ENCODE results near the gene EML3. TPM values are rescaled to one million over a fixed set of nuclear protein-coding genes. Genes with fewer than 3 reads are reported as not detected.

The EML3 gene
- total and polyA plus RNA-seq, 2 of the 13 experiments (the other 11 are each of a cell fraction or from before 2014, with no cell fraction given), result 10.6 to 12.3 TPM

DNA sequence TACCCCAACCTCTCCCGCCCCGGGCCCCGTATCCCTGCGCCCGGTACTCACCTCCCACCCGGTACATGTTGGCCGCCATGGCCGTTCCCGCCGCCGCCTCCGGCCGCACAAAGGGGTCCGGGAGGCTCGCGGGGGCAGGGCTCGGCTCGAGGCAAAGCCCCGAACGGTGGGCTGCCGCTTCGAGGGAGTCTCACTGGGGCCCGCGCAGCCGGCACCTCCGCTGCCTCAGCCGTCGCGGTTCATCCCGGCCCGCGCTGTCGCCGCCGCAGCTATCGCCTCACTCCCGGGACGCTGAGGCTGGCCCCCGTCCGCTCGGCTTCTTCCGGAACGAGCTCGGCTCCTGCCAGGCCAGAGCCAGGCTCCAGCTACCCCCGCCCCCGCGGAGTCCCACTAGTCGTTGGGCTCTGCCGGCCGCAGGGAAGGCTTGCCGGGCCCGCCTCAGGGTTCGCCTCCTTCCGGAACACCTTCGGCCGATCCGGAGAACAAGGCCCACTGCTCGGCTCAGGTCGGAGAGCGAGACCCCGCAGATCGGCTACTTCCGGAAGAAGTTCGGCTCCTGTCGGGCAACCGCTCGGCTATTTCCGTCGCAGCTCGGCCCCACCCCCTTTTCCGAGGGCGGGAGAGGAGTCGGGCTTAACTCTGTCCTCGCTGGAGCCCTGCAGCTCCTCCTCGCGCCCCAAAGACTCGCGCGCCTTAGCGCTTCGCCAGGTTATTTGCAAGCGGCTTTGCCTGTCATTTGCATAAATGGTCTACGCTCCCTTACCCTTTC is 11.0 kb downstream of the EML3 start, which contains the start of gene MTA2 (continued):
- TF ChIP-seq HNF4A (CRISPR knock-in tag; IDR thresholded peaks at IDR 0.05) (no peak), TFE3 (CRISPR knock-in tag; IDR thresholded peaks at IDR 0.05) (no peak; the same call in 1 of the 2 replicates), ARNTL (CRISPR knock-in tag; IDR thresholded peaks at IDR 0.05) (peak; percentile 42; the same call in 1 of the 2 replicates), ZNF75D (CRISPR knock-in tag; IDR thresholded peaks at IDR 0.05; ENCODE audit: borderline replicate concordance) (no peak), TBL1XR1 (IDR thresholded peaks at IDR 0.05; ENCODE audit: borderline replicate concordance, low read length, partially characterized antibody) (peak; percentile 49), ZNF607 (CRISPR knock-in tag; IDR thresholded peaks at IDR 0.05; ENCODE audit: borderline replicate concordance) (peak; percentile 25), SMARCC2 (IDR thresholded peaks at IDR 0.05) (no peak), ATRX (CRISPR knock-in tag; IDR thresholded peaks at IDR 0.05; ENCODE audit: borderline replicate concordance) (no peak), AKAP8 (CRISPR knock-in tag; IDR thresholded peaks at IDR 0.05) (peak; percentile 80; the same call in 1 of the 2 replicates), RORA (CRISPR knock-in tag; IDR thresholded peaks at IDR 0.05) (no peak), MAF1 (CRISPR knock-in tag; IDR thresholded peaks at IDR 0.05; ENCODE audit: borderline replicate concordance) (no peak), RAD51 (IDR thresholded peaks at IDR 0.05; ENCODE audit: borderline replicate concordance) (no peak), FOXK1 (CRISPR knock-in tag; IDR thresholded peaks at IDR 0.05; ENCODE audit: borderline replicate concordance, low read depth) (no peak), NFIC (IDR thresholded peaks at IDR 0.05; ENCODE audit: low read length) (no peak), ZNF501 (CRISPR knock-in tag; IDR thresholded peaks at IDR 0.05) (peak; percentile 72), ARID4A (CRISPR knock-in tag; IDR thresholded peaks at IDR 0.05; ENCODE audit: borderline replicate concordance) (peak; percentile 84)
- TF ChIP-seq, protein P1, sequence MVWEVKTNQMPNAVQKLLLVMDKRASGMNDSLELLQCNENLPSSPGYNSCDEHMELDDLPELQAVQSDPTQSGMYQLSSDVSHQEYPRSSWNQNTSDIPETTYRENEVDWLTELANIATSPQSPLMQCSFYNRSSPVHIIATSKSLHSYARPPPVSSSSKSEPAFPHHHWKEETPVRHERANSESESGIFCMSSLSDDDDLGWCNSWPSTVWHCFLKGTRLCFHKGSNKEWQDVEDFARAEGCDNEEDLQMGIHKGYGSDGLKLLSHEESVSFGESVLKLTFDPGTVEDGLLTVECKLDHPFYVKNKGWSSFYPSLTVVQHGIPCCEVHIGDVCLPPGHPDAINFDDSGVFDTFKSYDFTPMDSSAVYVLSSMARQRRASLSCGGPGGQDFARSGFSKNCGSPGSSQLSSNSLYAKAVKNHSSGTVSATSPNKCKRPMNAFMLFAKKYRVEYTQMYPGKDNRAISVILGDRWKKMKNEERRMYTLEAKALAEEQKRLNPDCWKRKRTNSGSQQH (CRISPR knock-in tag; IDR thresholded peaks at IDR 0.05; ENCODE audit: low read depth), result no peak
- TF ChIP-seq, protein P2, sequence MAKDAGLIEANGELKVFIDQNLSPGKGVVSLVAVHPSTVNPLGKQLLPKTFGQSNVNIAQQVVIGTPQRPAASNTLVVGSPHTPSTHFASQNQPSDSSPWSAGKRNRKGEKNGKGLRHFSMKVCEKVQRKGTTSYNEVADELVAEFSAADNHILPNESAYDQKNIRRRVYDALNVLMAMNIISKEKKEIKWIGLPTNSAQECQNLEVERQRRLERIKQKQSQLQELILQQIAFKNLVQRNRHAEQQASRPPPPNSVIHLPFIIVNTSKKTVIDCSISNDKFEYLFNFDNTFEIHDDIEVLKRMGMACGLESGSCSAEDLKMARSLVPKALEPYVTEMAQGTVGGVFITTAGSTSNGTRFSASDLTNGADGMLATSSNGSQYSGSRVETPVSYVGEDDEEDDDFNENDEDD (CRISPR knock-in tag; IDR thresholded peaks at IDR 0.05; ENCODE audit: borderline replicate concordance), result peak; percentile 49; the same call in 1 of the 2 replicates
- TF ChIP-seq, protein P3, sequence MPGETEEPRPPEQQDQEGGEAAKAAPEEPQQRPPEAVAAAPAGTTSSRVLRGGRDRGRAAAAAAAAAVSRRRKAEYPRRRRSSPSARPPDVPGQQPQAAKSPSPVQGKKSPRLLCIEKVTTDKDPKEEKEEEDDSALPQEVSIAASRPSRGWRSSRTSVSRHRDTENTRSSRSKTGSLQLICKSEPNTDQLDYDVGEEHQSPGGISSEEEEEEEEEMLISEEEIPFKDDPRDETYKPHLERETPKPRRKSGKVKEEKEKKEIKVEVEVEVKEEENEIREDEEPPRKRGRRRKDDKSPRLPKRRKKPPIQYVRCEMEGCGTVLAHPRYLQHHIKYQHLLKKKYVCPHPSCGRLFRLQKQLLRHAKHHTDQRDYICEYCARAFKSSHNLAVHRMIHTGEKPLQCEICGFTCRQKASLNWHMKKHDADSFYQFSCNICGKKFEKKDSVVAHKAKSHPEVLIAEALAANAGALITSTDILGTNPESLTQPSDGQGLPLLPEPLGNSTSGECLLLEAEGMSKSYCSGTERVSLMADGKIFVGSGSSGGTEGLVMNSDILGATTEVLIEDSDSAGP (CRISPR knock-in tag; IDR thresholded peaks at IDR 0.05; ENCODE audit: borderline replicate concordance), result peak; percentile 88; the same call in 1 of the 2 replicates

All from HepG2 (cell line).